Measurements from ENCODE around the gene ADAMTS16. TPM values are rescaled to one million over a fixed set of nuclear protein-coding genes. Genes with fewer than 3 reads are reported as not detected.

The ADAMTS16 gene
- polyA plus RNA-seq, 4 donors = 67.0 to 76.8 (median 72.6) TPM

GRCh38 chr5:5306696-5307095 is 166.6 kb downstream of the ADAMTS16 start:
- DNase-seq (ENCODE audit: low read depth in 4 of 4, low spot score in 2 of 4) = no peak

- DNase-seq (ENCODE audit: low read depth in 4 of 4, low spot score in 2 of 4) = no peak
Observed at GRCh38 chr5:5308319-5308718, 168.2 kb downstream of the ADAMTS16 start.

GRCh38 chr5:5309645-5310044 is 169.5 kb downstream of the ADAMTS16 start:
- no peak for DNase-seq (ENCODE audit: low read depth in 4 of 4, low spot score in 2 of 4)

- DNase-seq (ENCODE audit: low read depth in 4 of 4, low spot score in 2 of 4) = no peak
Observed at GRCh38 chr5:5313101-5313635, 173.0 kb downstream of the ADAMTS16 start.

- no peak for DNase-seq (ENCODE audit: low read depth in 4 of 4, low spot score in 2 of 4)
Observed at GRCh38 chr5:5314166-5314565, 174.0 kb downstream of the ADAMTS16 start.

- DNase-seq (ENCODE audit: low read depth in 4 of 4, low spot score in 2 of 4) = no peak
Observed at GRCh38 chr5:5314626-5315025, 174.5 kb downstream of the ADAMTS16 start.

GRCh38 chr5:5315068-5315980 is 175.2 kb downstream of the ADAMTS16 start:
- DNase-seq (ENCODE audit: low read depth in 4 of 4, low spot score in 2 of 4) = no peak

GRCh38 chr5:5316334-5316733 is 176.2 kb downstream of the ADAMTS16 start:
- no peak for DNase-seq (ENCODE audit: low read depth in 4 of 4, low spot score in 2 of 4)

- DNase-seq (ENCODE audit: low read depth in 4 of 4, low spot score in 2 of 4) = no peak
Observed at GRCh38 chr5:5317976-5318375, 177.8 kb downstream of the ADAMTS16 start.

- DNase-seq (ENCODE audit: low read depth in 4 of 4, low spot score in 2 of 4) = no peak
Observed at GRCh38 chr5:5318426-5319190, 178.5 kb downstream of the ADAMTS16 start.

- no peak for DNase-seq (ENCODE audit: low read depth in 4 of 4, low spot score in 2 of 4)
Observed at GRCh38 chr5:5320062-5320805, 180.1 kb downstream of the ADAMTS16 start.

GRCh38 chr5:5321137-5321536 is 181.0 kb downstream of the ADAMTS16 start:
- DNase-seq (ENCODE audit: low read depth in 4 of 4, low spot score in 2 of 4) = no peak

GRCh38 chr5:5323551-5323950 is 183.4 kb downstream of the ADAMTS16 start:
- no peak for DNase-seq (ENCODE audit: low read depth in 4 of 4, low spot score in 2 of 4)

GRCh38 chr5:5326115-5326758 is 186.1 kb downstream of the ADAMTS16 start:
- DNase-seq (ENCODE audit: low read depth in 4 of 4, low spot score in 2 of 4) = no peak

- DNase-seq (ENCODE audit: low read depth in 4 of 4, low spot score in 2 of 4) = no peak
Observed at GRCh38 chr5:5327126-5327525, 187.0 kb downstream of the ADAMTS16 start.

- DNase-seq (ENCODE audit: low read depth in 4 of 4, low spot score in 2 of 4) = no peak
Observed at GRCh38 chr5:5330728-5331452, 190.8 kb downstream of the ADAMTS16 start.

- DNase-seq (ENCODE audit: low read depth in 4 of 4, low spot score in 2 of 4) = no peak
Observed at GRCh38 chr5:5331848-5332247, 191.7 kb downstream of the ADAMTS16 start.

- DNase-seq (ENCODE audit: low read depth in 4 of 4, low spot score in 2 of 4) = no peak
Observed at GRCh38 chr5:5332287-5332686, 192.2 kb downstream of the ADAMTS16 start.

GRCh38 chr5:5335107-5335506 is 195.0 kb downstream of the ADAMTS16 start:
- DNase-seq (ENCODE audit: low read depth in 4 of 4, low spot score in 2 of 4) = no peak

Data from left renal cortex interstitium (tissue), 4 donors.